PC-9 (cell line): ENCODE measurements around the gene PROM1. TPM values are rescaled to one million over a fixed set of nuclear protein-coding genes. Genes with fewer than 3 reads are reported as not detected.

ENCODE experiments used
- BruUV-seq: library from RNA; stranded (reverse); fragments of 400-500 nt; replicated peaks from 2 replicates; lab custom pipeline; 2021; lab: Mats Ljungman, UMichigan
- CTCF ChIA-PET: fragments of 300-600 bp; sonication (Branson Sonifier 250); formaldehyde crosslinking; loops from one replicate; lab custom pipeline; 2022; ENCODE audit warnings: antibody characterized with exemption; lab: Charles Lee
- POLR2A ChIA-PET: fragments of 300-600 bp; sonication (Branson Sonifier 250); formaldehyde crosslinking; loops from one replicate; lab custom pipeline; 2022; ENCODE audit warnings: antibody characterized with exemption; ENCODE audit not compliant: unreplicated experiment; lab: Charles Lee
- DNase-seq, 2 experiments: peaks; one replicate each; pipeline versions ENCODE4 v3.0.0 to v3.0.0-alpha.2; 2015 to 2022; ENCODE audit warnings: mixed read lengths in 1 of 2
- H2AFZ ChIP-seq: fragments of 200-600 bp; sonication (generic); 2 replicates; pipeline ENCODE4 v1.8.1; 2017; ENCODE audit warnings: antibody characterized with exemption
- H3F3A ChIP-seq: fragments of 200-600 bp; sonication (generic); 2 replicates; pipeline ENCODE4 v1.8.1; 2017; ENCODE audit warnings: antibody characterized with exemption, mild to moderate bottlenecking, low read depth; ENCODE audit not compliant: insufficient read depth
- H3K27ac ChIP-seq: fragments of 200-600 bp; sonication (generic); 2 replicates; pipeline ENCODE4 v1.6.1; 2016; ENCODE audit warnings: mixed run types
- H3K27me3 ChIP-seq: fragments of 200-600 bp; sonication (generic); 2 replicates; pipeline ENCODE4 v1.6.1; 2016; ENCODE audit warnings: low read depth, mixed run types; ENCODE audit not compliant: insufficient read depth
- H3K36me3 ChIP-seq: fragments of 200-600 bp; sonication (generic); 2 replicates; pipeline ENCODE4 v1.6.1; 2016; ENCODE audit warnings: low read depth, mixed run types
- H3K4me1 ChIP-seq: fragments of 200-600 bp; sonication (generic); replicated peaks from 2 replicates; pipeline ENCODE4 v1.6.1; 2016; ENCODE audit warnings: mixed run types; ENCODE audit not compliant: insufficient read depth
- H3K4me2 ChIP-seq: fragments of 200-600 bp; sonication (generic); 2 replicates; pipeline ENCODE4 v1.6.1; 2017; ENCODE audit warnings: mixed run types
- H3K4me3 ChIP-seq: fragments of 200-600 bp; sonication (generic); 2 replicates; pipeline ENCODE4 v1.6.1; 2016; ENCODE audit warnings: mixed run types
- H3K79me2 ChIP-seq: fragments of 200-600 bp; sonication (generic); 2 replicates; pipeline ENCODE4 v1.6.1; 2017; ENCODE audit warnings: low read depth, mixed run types
- H3K9me2 ChIP-seq: fragments of 200-600 bp; sonication (generic); 2 replicates; pipeline ENCODE4 v1.8.1; 2017; ENCODE audit warnings: mild to moderate bottlenecking; ENCODE audit not compliant: insufficient read depth
- H3K9me3 ChIP-seq: fragments of 200-600 bp; sonication (generic); 2 replicates; pipeline ENCODE4 v1.8.1; 2016; ENCODE audit warnings: low read depth; ENCODE audit not compliant: insufficient read depth
- H4K20me1 ChIP-seq: fragments of 200-600 bp; sonication (generic); 2 replicates; pipeline ENCODE4 v1.8.1; 2017; ENCODE audit not compliant: insufficient read depth
- EZH2 ChIP-seq: fragments of 200-600 bp; sonication (generic); IDR thresholded peaks from 2 replicates; pipeline ENCODE4 v1.8.0; 2017; ENCODE audit warnings: antibody characterized with exemption, low read depth
- intact Hi-C: fragments of 100-400 bp; cut with micrococcal nuclease; formaldehyde crosslinking; loops from one replicate; pipeline ENCODE4 v1.10.0; 2022; ENCODE audit not compliant: unreplicated experiment
- total RNA-seq: library from RNA; stranded (reverse); gene quantifications from 2 replicates; pipeline ENCODE4 v1.2.3, GENCODE V29; 2021
- TF ChIP-seq, protein P1 (sequence below): fragments of 200-600 bp; sonication (generic); conservative IDR thresholded peaks from 2 replicates; pipeline ENCODE4 v1.6.1; 2017; ENCODE audit warnings: mixed run types, antibody characterized with exemption, mild to moderate bottlenecking, moderate library complexity

Gene PROM1
- total RNA-seq, 1 experiment from 2014 or later: not detected

DNA sequence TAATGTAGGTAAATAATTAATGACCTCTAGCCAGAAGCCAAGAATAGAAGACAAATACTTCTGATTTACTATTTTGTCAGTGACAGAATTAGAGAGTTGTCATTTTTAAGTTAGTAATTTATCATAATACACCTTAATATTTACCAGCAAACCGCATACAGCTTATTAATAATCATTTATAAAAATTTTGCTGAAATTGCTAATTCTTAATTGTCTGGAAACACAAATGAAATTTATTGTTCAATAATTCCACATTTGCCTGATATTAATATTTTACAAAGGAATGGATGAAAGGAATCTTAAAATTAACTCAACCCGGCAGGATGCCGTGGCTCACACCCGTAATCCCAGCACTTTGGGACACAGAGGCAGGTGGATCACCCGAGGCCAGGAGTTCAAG lies 44.7 kb downstream of the PROM1 start:
- intact Hi-C loops: no loop called here
- no peaks in the 10 kb centered on the region for H3K4me1 ChIP-seq

DNA sequence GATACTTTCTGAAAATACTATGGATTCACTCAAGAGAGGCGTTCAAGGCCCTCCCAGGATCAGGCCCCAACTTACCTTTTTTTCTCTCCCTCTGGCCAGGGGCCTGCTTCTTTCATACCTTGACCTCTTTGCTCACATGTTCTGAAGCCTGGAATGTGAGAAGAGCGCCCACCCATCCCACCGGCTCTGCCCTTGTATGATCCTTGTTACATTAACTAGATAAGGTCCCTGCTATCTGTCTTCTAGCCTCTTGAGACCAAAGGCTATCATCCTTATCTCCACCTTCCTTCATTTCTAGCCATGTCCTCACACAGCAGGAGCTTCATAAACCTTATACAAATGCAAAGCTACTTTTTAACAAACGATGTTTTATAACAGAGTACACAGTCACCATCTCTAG lies 45.9 kb downstream of the PROM1 start:
- no peak for DNase-seq
- Histone ChIP-seq H3K9me2 (no peaks in the 10 kb centered on the region), H3K4me2 (no peak overlapping the region), H3K4me1 (no peaks in the 10 kb centered on the region), H3K4me3 (no peak overlapping the region), H3K9me3 (no peaks in the 10 kb centered on the region), H2AFZ (no peak overlapping the region), H4K20me1 (no peaks in the 10 kb centered on the region), H3K27me3 (no peaks in the 10 kb centered on the region), H3K27ac (no peak overlapping the region), H3K36me3 (no peaks in the 10 kb centered on the region), H3F3A (no peaks in the 10 kb centered on the region), H3K79me2 (no peaks in the 10 kb centered on the region)
- TF ChIP-seq EZH2: no peak
- TF ChIP-seq, protein P1, sequence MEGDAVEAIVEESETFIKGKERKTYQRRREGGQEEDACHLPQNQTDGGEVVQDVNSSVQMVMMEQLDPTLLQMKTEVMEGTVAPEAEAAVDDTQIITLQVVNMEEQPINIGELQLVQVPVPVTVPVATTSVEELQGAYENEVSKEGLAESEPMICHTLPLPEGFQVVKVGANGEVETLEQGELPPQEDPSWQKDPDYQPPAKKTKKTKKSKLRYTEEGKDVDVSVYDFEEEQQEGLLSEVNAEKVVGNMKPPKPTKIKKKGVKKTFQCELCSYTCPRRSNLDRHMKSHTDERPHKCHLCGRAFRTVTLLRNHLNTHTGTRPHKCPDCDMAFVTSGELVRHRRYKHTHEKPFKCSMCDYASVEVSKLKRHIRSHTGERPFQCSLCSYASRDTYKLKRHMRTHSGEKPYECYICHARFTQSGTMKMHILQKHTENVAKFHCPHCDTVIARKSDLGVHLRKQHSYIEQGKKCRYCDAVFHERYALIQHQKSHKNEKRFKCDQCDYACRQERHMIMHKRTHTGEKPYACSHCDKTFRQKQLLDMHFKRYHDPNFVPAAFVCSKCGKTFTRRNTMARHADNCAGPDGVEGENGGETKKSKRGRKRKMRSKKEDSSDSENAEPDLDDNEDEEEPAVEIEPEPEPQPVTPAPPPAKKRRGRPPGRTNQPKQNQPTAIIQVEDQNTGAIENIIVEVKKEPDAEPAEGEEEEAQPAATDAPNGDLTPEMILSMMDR: no peak
- intact Hi-C loops: no loop called here
- no TSS peak for BruUV-seq
- POLR2A ChIA-PET: no interaction called here
- CTCF ChIA-PET: no interaction called here

More for the DNA sequence above, 44.7 kb downstream of the PROM1 start:
- Histone ChIP-seq H3K4me2 (no peak overlapping the region), H3K79me2 (no peaks in the 10 kb centered on the region), H3F3A (no peaks in the 10 kb centered on the region), H4K20me1 (no peaks in the 10 kb centered on the region), H3K9me2 (no peaks in the 10 kb centered on the region), H3K4me3 (no peak overlapping the region), H3K27ac (no peak overlapping the region), H3K27me3 (no peaks in the 10 kb centered on the region), H3K9me3 (no peaks in the 10 kb centered on the region), H2AFZ (no peak overlapping the region), H3K36me3 (no peaks in the 10 kb centered on the region)
- TF ChIP-seq, protein P1: no peak
- no peak for TF ChIP-seq EZH2
- BruUV-seq: no TSS peak
- no peak for DNase-seq
- ChIA-PET POLR2A (no interaction called here), CTCF (no interaction called here)

DNA sequence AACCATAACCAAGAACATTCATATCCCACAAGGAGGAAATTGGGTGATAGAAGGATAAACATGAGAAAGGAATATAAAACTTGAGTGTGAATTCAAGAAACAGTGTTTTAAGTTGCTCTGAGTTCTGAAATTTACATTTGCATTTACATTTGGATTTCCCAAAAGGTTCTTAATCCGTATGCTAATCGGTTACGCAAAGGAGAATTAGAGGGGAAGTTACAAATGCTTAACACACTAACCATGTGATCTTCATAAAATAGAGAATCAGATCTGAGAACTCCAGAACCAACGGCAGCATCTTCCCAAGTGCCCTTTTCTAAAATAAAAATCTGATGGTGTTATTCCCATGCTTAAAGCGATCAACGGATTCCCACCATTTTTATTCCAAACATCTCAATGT lies 48.0 kb downstream of the PROM1 start:
- no peaks in the 10 kb centered on the region for H3K79me2 ChIP-seq
- no peaks in the 10 kb centered on the region for H3K27me3 ChIP-seq
- ChIA-PET CTCF (no interaction called here), POLR2A (no interaction called here)
- no peak for TF ChIP-seq EZH2
- TF ChIP-seq, protein P1: no peak
- no peaks in the 10 kb centered on the region for H3K9me2 ChIP-seq
- no TSS peak for BruUV-seq
- no peak for DNase-seq
- no peak overlapping the region for H3K27ac ChIP-seq
- no peak overlapping the region for H2AFZ ChIP-seq
- H3K9me3 ChIP-seq: no peaks in the 10 kb centered on the region
- H3K4me3 ChIP-seq: no peak overlapping the region
- no peaks in the 10 kb centered on the region for H3K4me1 ChIP-seq
- no peaks in the 10 kb centered on the region for H3F3A ChIP-seq
- intact Hi-C loops: no loop called here
- H3K4me2 ChIP-seq: no peak overlapping the region
- no peaks in the 10 kb centered on the region for H3K36me3 ChIP-seq
- H4K20me1 ChIP-seq: no peaks in the 10 kb centered on the region
